Measurements from ENCODE around the gene TRIM37. TPM values are rescaled to one million over a fixed set of nuclear protein-coding genes. Genes with fewer than 3 reads are reported as not detected.
"Not testable (repeated sequence)": the region's sequence is repeated elsewhere in the genome, so short reads cannot be mapped to it uniquely, and the experiment has no call there.

TRIM37 gene
- total and polyA plus RNA-seq, 5 donors, result 6.5 to 18.0 (median 17.8) TPM

- Histone ChIP-seq H3K9me3 (ENCODE audit: control insufficient read depth, low read length) (no peaks in the 10 kb centered on the region), H3K27me3 (ENCODE audit: control insufficient read depth, insufficient read depth) (no peaks in the 10 kb centered on the region), H3K4me3 (ENCODE audit: low read length) (no peak overlapping the region), H3K4me1 (ENCODE audit: control insufficient read depth, insufficient read depth, low read length) (no peaks in the 10 kb centered on the region), H3K27ac (ENCODE audit: low read length) (no peak overlapping the region)
- intact Hi-C loops (cut with DNase I), result no loop called here
- DNase-seq (no peak), ATAC-seq (no peak)
- whole genome bisulfite sequencing, result 95% methylated on average over 4 of the region's 4 CpGs
Measured at GRCh38 chr17:59145571-59146096, 39.0 kb upstream of the TRIM37 start.

DNA sequence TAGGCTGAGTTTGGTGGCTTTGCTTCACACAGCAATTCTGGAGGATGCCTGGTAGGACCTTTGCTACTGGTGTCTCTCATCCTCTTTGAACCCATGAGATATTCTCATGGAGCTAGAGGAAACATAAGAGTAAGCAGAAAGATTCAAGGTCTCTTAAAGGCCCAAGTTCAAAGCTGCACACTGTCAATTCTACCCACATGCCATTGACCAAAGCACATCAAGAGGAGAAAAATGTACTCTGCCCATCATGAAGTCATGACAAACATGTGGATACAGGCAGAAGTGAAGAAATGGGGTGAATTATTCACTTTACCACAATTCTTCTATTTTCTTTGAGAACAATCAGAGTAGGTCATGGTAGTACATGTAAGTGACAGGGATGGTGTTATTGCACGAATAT lies 35.2 kb upstream of the TRIM37 start:
- 100% methylated on average over 1 of the region's 1 CpG for WGBS

DNA sequence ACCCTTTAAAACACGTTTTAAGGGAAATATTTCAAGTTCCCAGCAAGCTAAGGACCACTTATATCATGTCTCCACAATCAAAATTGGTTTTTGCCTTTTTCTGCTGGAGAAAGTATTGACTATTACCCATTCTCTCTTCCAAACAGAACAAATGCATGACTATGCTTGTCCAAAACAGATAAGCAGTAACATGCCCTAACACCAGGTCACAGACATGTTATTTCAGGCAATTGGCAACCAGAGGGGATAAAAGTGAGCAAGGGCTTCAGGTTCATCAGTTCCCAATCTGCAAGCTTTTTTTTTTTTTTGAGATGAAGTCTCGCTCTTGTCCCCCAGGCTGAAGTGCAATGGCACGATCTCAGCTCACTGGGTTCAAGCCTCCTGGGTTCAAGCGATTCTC lies 33.3 kb upstream of the TRIM37 start:
- Histone ChIP-seq H3K9me3 (ENCODE audit: control insufficient read depth, low read length) (no peaks in the 10 kb centered on the region), H3K27ac (ENCODE audit: low read length) (no peak overlapping the region), H3K4me3 (ENCODE audit: low read length) (no peak overlapping the region), H3K27me3 (ENCODE audit: control insufficient read depth, insufficient read depth) (no peaks in the 10 kb centered on the region), H3K4me1 (ENCODE audit: control insufficient read depth, insufficient read depth, low read length) (no peaks in the 10 kb centered on the region)
- WGBS, result 97% methylated on average over 4 of the region's 4 CpGs
- intact Hi-C loops (cut with DNase I), result no loop called here
- DNase-seq (no peak), ATAC-seq (no peak)

More for the DNA sequence above, 35.2 kb upstream of the TRIM37 start:
- no peak for ATAC-seq
- Histone ChIP-seq H3K27ac (ENCODE audit: low read length) (no peak overlapping the region), H3K4me3 (ENCODE audit: low read length) (no peak overlapping the region), H3K4me1 (ENCODE audit: control insufficient read depth, insufficient read depth, low read length) (no peaks in the 10 kb centered on the region), H3K27me3 (ENCODE audit: control insufficient read depth, insufficient read depth) (no peaks in the 10 kb centered on the region), H3K9me3 (ENCODE audit: control insufficient read depth, low read length) (no peaks in the 10 kb centered on the region)
- intact Hi-C loops (cut with DNase I), result no loop called here
- no peak for DNase-seq

GRCh38 chr17:59138339-59138738 lies 31.7 kb upstream of the TRIM37 start:
- H3K9me3 ChIP-seq (ENCODE audit: control insufficient read depth, low read length); intact Hi-C loops (cut with DNase I); H3K4me1 ChIP-seq (ENCODE audit: control insufficient read depth, insufficient read depth, low read length); ATAC-seq; H3K27me3 ChIP-seq (ENCODE audit: control insufficient read depth, insufficient read depth); H3K27ac ChIP-seq (ENCODE audit: low read length); DNase-seq; H3K4me3 ChIP-seq (ENCODE audit: low read length): not testable (repeated sequence)
- 95% methylated on average over 10 of the region's 10 CpGs for WGBS

GRCh38 chr17:59131131-59131530 lies 24.5 kb upstream of the TRIM37 start:
- intact Hi-C loops (cut with DNase I), result no loop called here
- ATAC-seq, result no peak
- Histone ChIP-seq H3K4me1 (ENCODE audit: control insufficient read depth, insufficient read depth, low read length) (no peaks in the 10 kb centered on the region), H3K27me3 (ENCODE audit: control insufficient read depth, insufficient read depth) (no peaks in the 10 kb centered on the region), H3K27ac (ENCODE audit: low read length) (no peak overlapping the region), H3K4me3 (ENCODE audit: low read length) (no peak overlapping the region), H3K9me3 (ENCODE audit: control insufficient read depth, low read length) (no peaks in the 10 kb centered on the region)
- DNase-seq, result no peak
- WGBS, result 81% methylated on average over 1 of the region's 1 CpG

- 69% methylated on average over 2 of the region's 2 CpGs for WGBS
- no peak for ATAC-seq
Measured at GRCh38 chr17:59129814-59130213, 23.1 kb upstream of the TRIM37 start.

GRCh38 chr17:59126809-59127417 lies 20.2 kb upstream of the TRIM37 start:
- H3K27ac ChIP-seq (ENCODE audit: low read length), result no peak overlapping the region
- H3K4me1 ChIP-seq (ENCODE audit: control insufficient read depth, insufficient read depth, low read length), result no peaks in the 10 kb centered on the region
- intact Hi-C loops (cut with DNase I), result no loop called here
- no peak for DNase-seq
- H3K4me3 ChIP-seq (ENCODE audit: low read length), result no peak overlapping the region
- H3K27me3 ChIP-seq (ENCODE audit: control insufficient read depth, insufficient read depth), result no peaks in the 10 kb centered on the region
- H3K9me3 ChIP-seq (ENCODE audit: control insufficient read depth, low read length), result no peaks in the 10 kb centered on the region
- WGBS, result 79% methylated on average over 3 of the region's 3 CpGs
- ATAC-seq, result no peak

More at GRCh38 chr17:59129814-59130213, 23.1 kb upstream of the TRIM37 start:
- Histone ChIP-seq H3K27ac (ENCODE audit: low read length) (no peak overlapping the region), H3K27me3 (ENCODE audit: control insufficient read depth, insufficient read depth) (no peaks in the 10 kb centered on the region), H3K4me1 (ENCODE audit: control insufficient read depth, insufficient read depth, low read length) (no peaks in the 10 kb centered on the region), H3K4me3 (ENCODE audit: low read length) (no peak overlapping the region), H3K9me3 (ENCODE audit: control insufficient read depth, low read length) (no peaks in the 10 kb centered on the region)
- intact Hi-C loops (cut with DNase I), result no loop called here
- DNase-seq, result no peak

GRCh38 chr17:59124665-59125064 lies 18.0 kb upstream of the TRIM37 start:
- intact Hi-C loops (cut with DNase I), result no loop called here
- no peak for DNase-seq
- H3K4me3 ChIP-seq (ENCODE audit: low read length), result no peak overlapping the region
- ATAC-seq, result no peak
- 99% methylated on average over 6 of the region's 6 CpGs for WGBS
- H3K9me3 ChIP-seq (ENCODE audit: control insufficient read depth, low read length), result no peaks in the 10 kb centered on the region
- H3K4me1 ChIP-seq (ENCODE audit: control insufficient read depth, insufficient read depth, low read length), result no peaks in the 10 kb centered on the region
- H3K27me3 ChIP-seq (ENCODE audit: control insufficient read depth, insufficient read depth), result no peaks in the 10 kb centered on the region
- no peak overlapping the region for H3K27ac ChIP-seq (ENCODE audit: low read length)

- ATAC-seq (no peak), DNase-seq (no peak)
- Histone ChIP-seq H3K9me3 (ENCODE audit: control insufficient read depth, low read length) (no peaks in the 10 kb centered on the region), H3K4me1 (ENCODE audit: control insufficient read depth, insufficient read depth, low read length) (no peaks in the 10 kb centered on the region), H3K27ac (ENCODE audit: low read length) (no peak overlapping the region), H3K4me3 (ENCODE audit: low read length) (no peak overlapping the region), H3K27me3 (ENCODE audit: control insufficient read depth, insufficient read depth) (no peaks in the 10 kb centered on the region)
- 97% methylated on average over 9 of the region's 9 CpGs for WGBS
- intact Hi-C loops (cut with DNase I), result no loop called here
Measured at GRCh38 chr17:59121901-59122480, 15.3 kb upstream of the TRIM37 start.

DNA sequence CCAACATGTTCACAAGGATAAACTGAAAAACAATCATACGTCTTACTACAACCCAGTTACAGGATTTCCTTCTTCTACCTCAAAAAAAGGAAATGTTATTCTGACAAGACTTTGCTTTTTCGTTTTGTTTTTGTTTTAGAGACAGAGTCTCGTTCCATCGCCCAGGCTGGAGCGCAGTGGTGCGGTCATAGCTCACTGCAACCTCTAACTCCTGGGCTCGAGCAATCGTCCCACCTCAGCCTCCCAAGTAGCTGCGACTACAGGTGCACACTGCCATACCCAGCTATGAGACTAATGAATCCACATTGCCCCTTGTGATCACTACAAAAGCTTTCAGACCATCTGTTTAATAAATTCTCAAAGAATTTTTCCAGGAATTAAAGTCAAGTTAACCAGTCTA lies 8.8 kb upstream of the TRIM37 start:
- H3K9me3 ChIP-seq (ENCODE audit: control insufficient read depth, low read length), result no peaks in the 10 kb centered on the region
- no peak overlapping the region for H3K27ac ChIP-seq (ENCODE audit: low read length)
- no peak for ATAC-seq
- H3K4me1 ChIP-seq (ENCODE audit: control insufficient read depth, insufficient read depth, low read length), result no peaks in the 10 kb centered on the region
- H3K4me3 ChIP-seq (ENCODE audit: low read length), result no peak overlapping the region
- DNase-seq, result no peak
- 91% methylated on average over 9 of the region's 9 CpGs for WGBS
- intact Hi-C loops (cut with DNase I), result no loop called here
- H3K27me3 ChIP-seq (ENCODE audit: control insufficient read depth, insufficient read depth), result no peaks in the 10 kb centered on the region

DNA sequence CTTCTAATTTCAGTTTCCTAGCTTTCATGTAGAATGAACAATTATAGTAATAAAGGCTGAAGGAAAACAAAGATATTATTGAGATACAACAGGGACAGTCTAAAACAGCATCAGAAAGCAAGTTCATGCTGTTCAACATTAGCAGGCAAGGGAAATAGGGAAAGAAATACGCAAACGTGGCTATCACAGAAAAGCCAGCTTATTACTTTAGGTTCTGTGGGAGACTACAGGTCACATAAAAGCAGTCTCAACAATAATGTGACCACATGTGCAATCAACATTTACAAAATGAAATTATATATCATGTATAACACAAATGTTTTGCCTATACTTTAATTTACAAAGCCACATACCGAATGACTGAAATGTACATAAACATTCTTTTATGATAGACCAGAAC lies 4.9 kb upstream of the TRIM37 start:
- DNase-seq (no peak), ATAC-seq (no peak)
- Histone ChIP-seq H3K9me3 (ENCODE audit: control insufficient read depth, low read length) (no peaks in the 10 kb centered on the region), H3K4me1 (ENCODE audit: control insufficient read depth, insufficient read depth, low read length) (no peaks in the 10 kb centered on the region), H3K27ac (ENCODE audit: low read length) (no peak overlapping the region), H3K27me3 (ENCODE audit: control insufficient read depth, insufficient read depth) (no peaks in the 10 kb centered on the region), H3K4me3 (ENCODE audit: low read length) (no peak overlapping the region)
- intact Hi-C loops (cut with DNase I), result no loop called here
- WGBS, result 81% methylated on average over 3 of the region's 3 CpGs
